HCT116 (cell line): ENCODE results near the gene SEMA3E. TPM values are rescaled to one million over a fixed set of nuclear protein-coding genes. Genes with fewer than 3 reads are reported as not detected.

Experiments used
- ATAC-seq: fragments of 200-7000 bp; cut with Tn5 transposase; 2 replicates; pipeline ENCODE4 v1.9.1; 2020; ENCODE audit warnings: mild to moderate bottlenecking, moderate library complexity
- BruUV-seq: library from RNA; stranded (reverse); fragments of 400-500 nt; replicated peaks from 2 replicates; lab custom pipeline; 2021; lab: Mats Ljungman, UMichigan
- CTCF ChIA-PET: fragments of 300-600 bp; sonication (Branson Sonifier 250); formaldehyde crosslinking; loops from one replicate; lab custom pipeline; 2021; ENCODE audit warnings: antibody characterized with exemption; lab: Charles Lee
- POLR2A ChIA-PET: fragments of 300-600, 350-600 bp; sonication (Branson Sonifier 250); formaldehyde crosslinking; loops from one replicate; lab custom pipeline; 2021; ENCODE audit warnings: antibody characterized with exemption; lab: Charles Lee
- RAD21 ChIA-PET, 2 experiments: fragments of 300-600 bp; sonication (Branson Sonifier 250); formaldehyde crosslinking; loops; one replicate each; lab custom pipeline; 2023; ENCODE audit warnings: low total read pairs in 2 of 2; ENCODE audit not compliant: uncharacterized antibody in 2 of 2, unreplicated experiment in 2 of 2, low non-redundant PET in 1 of 2; lab: Charles Lee
- DNase-seq: peaks from one replicate; pipeline ENCODE4 v3.0.0-alpha.2; 2010; ENCODE audit warnings: low read depth, low spot score
- H2AFZ ChIP-seq: fragments of 200-600 bp; shearing (Covaris generic), sonication (generic); 2 replicates; pipeline ENCODE4 v1.6.1; 2017; ENCODE audit warnings: low read depth, mixed run types, mixed read lengths, antibody characterized with exemption, low read length; ENCODE audit not compliant: poor library complexity, severe bottlenecking
- H3K27ac ChIP-seq: 2 replicates; pipeline ENCODE4 v1.5.1; 2012; ENCODE audit warnings: low read depth, low read length
- H3K27me3 ChIP-seq: fragments of 200-600 bp; sonication (generic); 2 replicates; pipeline ENCODE4 v1.6.1; 2016; ENCODE audit warnings: mixed run types, low read length, mixed read lengths; ENCODE audit not compliant: insufficient read depth
- H3K36me3 ChIP-seq, 2 experiments: fragments of 200-500 bp in 1 of 2; fragments of 200-600 bp in 1 of 2; sonication (Bioruptor generic) in 1 of 2; sonication (generic) in 1 of 2; 2 replicates each; pipeline versions ENCODE4 v1.5.1 to v1.6.1; 2014 to 2016; ENCODE audit warnings: low read length in 2 of 2, inconsistent platforms in 1 of 2, mixed read lengths in 1 of 2, mixed run types in 1 of 2; ENCODE audit not compliant: insufficient read depth in 2 of 2, control insufficient read depth in 1 of 2
- H3K4me1 ChIP-seq, 2 experiments: fragments of 200-600 bp in 1 of 2; sonication (generic) in 1 of 2; 2 replicates each; pipeline versions ENCODE4 v1.5.1 to v1.6.1; 2012 to 2017; ENCODE audit warnings: low read length in 2 of 2, inconsistent platforms in 1 of 2, mild to moderate bottlenecking in 1 of 2, mixed read lengths in 1 of 2, mixed run types in 1 of 2, moderate library complexity in 1 of 2; ENCODE audit not compliant: insufficient read depth in 2 of 2, control insufficient read depth in 1 of 2
- H3K4me2 ChIP-seq: fragments of 200-600 bp; sonication (generic); 2 replicates; pipeline ENCODE4 v1.6.1; 2017; ENCODE audit warnings: mixed run types, low read length, mixed read lengths
- H3K4me3 ChIP-seq, 2 experiments: fragments of 200-600 bp in 1 of 2; sonication (generic) in 1 of 2; replicated peaks in 1 of 2; 2 replicates each; pipeline ENCODE4 v1.5.1; 2011 to 2016; ENCODE audit warnings: low read length in 2 of 2, control low read depth in 1 of 2, low read depth in 1 of 2, mild to moderate bottlenecking in 1 of 2, mixed read lengths in 1 of 2, mixed run types in 1 of 2
- H3K79me2 ChIP-seq: fragments of 200-600 bp; sonication (generic); 2 replicates; pipeline ENCODE4 v1.6.1; 2017; ENCODE audit warnings: mild to moderate bottlenecking, mixed run types, low read length, moderate library complexity, mixed read lengths; ENCODE audit not compliant: insufficient read depth
- H3K9ac ChIP-seq: fragments of 200-600 bp; sonication (generic); 2 replicates; pipeline ENCODE4 v1.6.1; 2016; ENCODE audit warnings: low read length, mixed read lengths
- H3K9me2 ChIP-seq: fragments of 200-600 bp; sonication (generic), shearing (Covaris generic); 2 replicates; pipeline ENCODE4 v1.6.1; 2017; ENCODE audit warnings: mixed run types, mild to moderate bottlenecking, moderate library complexity; ENCODE audit not compliant: insufficient read depth
- H3K9me3 ChIP-seq, 2 experiments: fragments of 200-500 bp in 1 of 2; fragments of 200-600 bp in 1 of 2; sonication (Bioruptor generic) in 1 of 2; sonication (generic) in 1 of 2; 2 replicates each; pipeline ENCODE4 v1.6.1; 2014 to 2017; ENCODE audit warnings: low read length in 2 of 2, mixed read lengths in 2 of 2, inconsistent platforms in 1 of 2, low read depth in 1 of 2, mild to moderate bottlenecking in 1 of 2, mixed run types in 1 of 2, moderate library complexity in 1 of 2; ENCODE audit not compliant: control insufficient read depth in 1 of 2, insufficient read depth in 1 of 2
- H4K20me1 ChIP-seq: fragments of 200-600 bp; sonication (generic), shearing (Covaris generic); 2 replicates; pipeline ENCODE4 v1.6.1; 2017; ENCODE audit warnings: mixed run types, mild to moderate bottlenecking, moderate library complexity; ENCODE audit not compliant: insufficient read depth
- ELF1 ChIP-seq: IDR thresholded peaks from 2 replicates; pipeline ENCODE4 v1.6.1; 2012; ENCODE audit warnings: low read depth, borderline replicate concordance
- EZH2 ChIP-seq: fragments of 200-600 bp; sonication (generic); IDR thresholded peaks from 2 replicates; pipeline ENCODE4 v1.6.1; 2017; ENCODE audit warnings: antibody characterized with exemption, mixed run types
- intact Hi-C: fragments of 100-400 bp; cut with micrococcal nuclease; formaldehyde crosslinking; loops from 2 replicates; pipeline ENCODE4 v1.10.0; 2022
- total RNA-seq: library from RNA; stranded (reverse); gene quantifications from one replicate; pipeline ENCODE4 v1.2.1, GENCODE V29; 2021; ENCODE audit not compliant: unreplicated experiment
- TF ChIP-seq, protein P1 (sequence below): IDR thresholded peaks from 2 replicates; pipeline ENCODE4 v1.6.1; 2012; ENCODE audit warnings: low read depth

SEMA3E gene
- total RNA-seq, 1 experiment from 2014 or later = 1.6 TPM

- Histone ChIP-seq H3K27me3 (no peaks in the 10 kb centered on the region), H3K36me3 (no peaks in the 10 kb centered on the region), H3K9ac (no peak overlapping the region), H3K4me1 (no peaks in the 10 kb centered on the region), H3K27ac (no peak overlapping the region), H4K20me1 (no peaks in the 10 kb centered on the region), H3K79me2 (no peaks in the 10 kb centered on the region), H2AFZ (no peak overlapping the region), H3K9me2 (no peaks in the 10 kb centered on the region), H3K4me3 (no peak overlapping the region), H3K4me2 (no peak overlapping the region), H3K9me3 (no peaks in the 10 kb centered on the region)
- DNase-seq (no peak), ATAC-seq (no peak)
- CTCF ChIA-PET = no interaction called here
- intact Hi-C loops = no loop called here
- no peak for TF ChIP-seq EZH2
- no TSS peak for BruUV-seq
- POLR2A ChIA-PET = no interaction called here
- RAD21 ChIA-PET = no interaction called here
Measured at GRCh38 chr7:83640240-83640639, 8.7 kb downstream of the SEMA3E start.

GRCh38 chr7:83633516-83633915 lies 15.4 kb downstream of the SEMA3E start:
- Histone ChIP-seq H2AFZ (no peak overlapping the region), H3K9ac (no peak overlapping the region), H3K27ac (no peak overlapping the region), H3K79me2 (no peaks in the 10 kb centered on the region), H3K4me3 (no peak overlapping the region), H3K27me3 (no peaks in the 10 kb centered on the region), H4K20me1 (no peaks in the 10 kb centered on the region), H3K36me3 (no peaks in the 10 kb centered on the region), H3K4me2 (no peak overlapping the region), H3K9me2 (no peaks in the 10 kb centered on the region), H3K9me3 (no peaks in the 10 kb centered on the region), H3K4me1 (no peaks in the 10 kb centered on the region)
- intact Hi-C loops = no loop called here
- DNase-seq = no peak
- no TSS peak for BruUV-seq
- TF ChIP-seq ELF1 = no peak
- TF ChIP-seq, protein P1, sequence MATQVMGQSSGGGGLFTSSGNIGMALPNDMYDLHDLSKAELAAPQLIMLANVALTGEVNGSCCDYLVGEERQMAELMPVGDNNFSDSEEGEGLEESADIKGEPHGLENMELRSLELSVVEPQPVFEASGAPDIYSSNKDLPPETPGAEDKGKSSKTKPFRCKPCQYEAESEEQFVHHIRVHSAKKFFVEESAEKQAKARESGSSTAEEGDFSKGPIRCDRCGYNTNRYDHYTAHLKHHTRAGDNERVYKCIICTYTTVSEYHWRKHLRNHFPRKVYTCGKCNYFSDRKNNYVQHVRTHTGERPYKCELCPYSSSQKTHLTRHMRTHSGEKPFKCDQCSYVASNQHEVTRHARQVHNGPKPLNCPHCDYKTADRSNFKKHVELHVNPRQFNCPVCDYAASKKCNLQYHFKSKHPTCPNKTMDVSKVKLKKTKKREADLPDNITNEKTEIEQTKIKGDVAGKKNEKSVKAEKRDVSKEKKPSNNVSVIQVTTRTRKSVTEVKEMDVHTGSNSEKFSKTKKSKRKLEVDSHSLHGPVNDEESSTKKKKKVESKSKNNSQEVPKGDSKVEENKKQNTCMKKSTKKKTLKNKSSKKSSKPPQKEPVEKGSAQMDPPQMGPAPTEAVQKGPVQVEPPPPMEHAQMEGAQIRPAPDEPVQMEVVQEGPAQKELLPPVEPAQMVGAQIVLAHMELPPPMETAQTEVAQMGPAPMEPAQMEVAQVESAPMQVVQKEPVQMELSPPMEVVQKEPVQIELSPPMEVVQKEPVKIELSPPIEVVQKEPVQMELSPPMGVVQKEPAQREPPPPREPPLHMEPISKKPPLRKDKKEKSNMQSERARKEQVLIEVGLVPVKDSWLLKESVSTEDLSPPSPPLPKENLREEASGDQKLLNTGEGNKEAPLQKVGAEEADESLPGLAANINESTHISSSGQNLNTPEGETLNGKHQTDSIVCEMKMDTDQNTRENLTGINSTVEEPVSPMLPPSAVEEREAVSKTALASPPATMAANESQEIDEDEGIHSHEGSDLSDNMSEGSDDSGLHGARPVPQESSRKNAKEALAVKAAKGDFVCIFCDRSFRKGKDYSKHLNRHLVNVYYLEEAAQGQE = no peak
- ChIA-PET RAD21 (no interaction called here), POLR2A (no interaction called here), CTCF (no interaction called here)
- ATAC-seq = no peak
